GM12892 (cell line): Measurements from ENCODE around the gene ESRRB.

Source experiments
- POLR2A ChIP-seq: IDR thresholded peaks from 2 replicates; pipeline ENCODE4 v1.6.1; 2011; ENCODE audit warnings: low read depth, low read length, control low read depth
- POLR2AphosphoS5 ChIP-seq: IDR thresholded peaks from 2 replicates; pipeline ENCODE4 v1.6.1; 2011; ENCODE audit warnings: low read depth, low read length, control low read depth
- TAF1 ChIP-seq: IDR thresholded peaks from 2 replicates; pipeline ENCODE4 v1.6.1; 2011; ENCODE audit warnings: low read depth, mild to moderate bottlenecking, control low read depth, low read length, borderline replicate concordance

- TF ChIP-seq POLR2AphosphoS5 (no peak), TAF1 (no peak), POLR2A (no peak)
Observed at GRCh38 chr14:76462330-76462729, 86.4 kb downstream of the ESRRB start.
